Effector CD8-positive, alpha-beta T cell (primary cell): ENCODE results near the gene ALOXE3.
"Not testable (repeated sequence)": the region's sequence is repeated elsewhere in the genome, so short reads cannot be mapped to it uniquely, and the experiment has no call there.

Experiments used
- DNase-seq: peaks from one replicate; lab custom pipeline; 2025; lab: John Stamatoyannopoulos, UW

Gene ALOXE3

GRCh38 chr17:8091033-8091687, 27.2 kb downstream of the ALOXE3 start:
- no peak for DNase-seq

- no peak for DNase-seq
These were observed 28.6 kb downstream of the ALOXE3 start for GRCh38 chr17:8089728-8090127.

GRCh38 chr17:8087952-8088230, 30.4 kb downstream of the ALOXE3 start:
- DNase-seq, result no peak

GRCh38 chr17:8087075-8087951, 31.0 kb downstream of the ALOXE3 start, which contains the start of gene ALOX12B:
Gene ALOX12B, minus strand, starts transcription at chr17:8087716. Its CDS starts 274 bp downstream, at chr17:8087442.
- DNase-seq, result no peak

- DNase-seq, result no peak
These were observed 34.1 kb downstream of the ALOXE3 start for GRCh38 chr17:8084250-8084649.

GRCh38 chr17:8082292-8082691, 36.0 kb downstream of the ALOXE3 start:
- no peak for DNase-seq

- DNase-seq, result no peak
These were observed 36.4 kb downstream of the ALOXE3 start for GRCh38 chr17:8081876-8082275.

- DNase-seq, result no peak
These were observed 37.5 kb downstream of the ALOXE3 start for GRCh38 chr17:8080799-8081219.

- no peak for DNase-seq
These were observed 38.0 kb downstream of the ALOXE3 start for GRCh38 chr17:8080208-8080798.

GRCh38 chr17:8079291-8080207, 38.8 kb downstream of the ALOXE3 start:
- peak; percentile 64 for DNase-seq

GRCh38 chr17:8077939-8078338, 40.4 kb downstream of the ALOXE3 start:
- not testable (repeated sequence) for DNase-seq

GRCh38 chr17:8076502-8077266, 41.6 kb downstream of the ALOXE3 start:
- no peak for DNase-seq

GRCh38 chr17:8075574-8076342, 42.6 kb downstream of the ALOXE3 start:
- DNase-seq, result no peak

GRCh38 chr17:8075081-8075480, 43.2 kb downstream of the ALOXE3 start:
- DNase-seq, result no peak

- DNase-seq, result no peak
These were observed 43.8 kb downstream of the ALOXE3 start for GRCh38 chr17:8074554-8074953.

- peak; percentile 76 for DNase-seq
These were observed 44.5 kb downstream of the ALOXE3 start for GRCh38 chr17:8073627-8074484.

GRCh38 chr17:8072729-8073461, 45.4 kb downstream of the ALOXE3 start:
- no peak for DNase-seq

- no peak for DNase-seq
These were observed 46.0 kb downstream of the ALOXE3 start for GRCh38 chr17:8072341-8072728.

- DNase-seq, result no peak
These were observed 46.8 kb downstream of the ALOXE3 start for GRCh38 chr17:8071496-8071895.
